HEK293T (cell line): ENCODE data around the gene GJB5.
"Not testable (repeated sequence)": the region's sequence is repeated elsewhere in the genome, so short reads cannot be mapped to it uniquely, and the experiment has no call there.

Experiments used
- CTCF ChIA-PET: fragments of 350-600 bp; formaldehyde crosslinking; extraction: SDS; loops from one replicate; lab custom pipeline; 2021; ENCODE audit warnings: antibody characterized with exemption, inconsistent platforms; lab: Yijun Ruan, JAX
- POLR2A ChIA-PET: fragments of 350-600 bp; formaldehyde crosslinking; extraction: SDS; loops from one replicate; lab custom pipeline; 2020; ENCODE audit warnings: antibody characterized with exemption, inconsistent platforms; lab: Yijun Ruan, JAX
- DNase-seq: peaks from one replicate; pipeline ENCODE4 v3.0.0; 2012; ENCODE audit warnings: mixed read lengths; ENCODE audit errors: extremely low spot score
- ARNT ChIP-seq: fragments of 450-650 bp; IDR thresholded peaks from 2 replicates; pipeline ENCODE4 v1.6.1; 2017; ENCODE audit warnings: mild to moderate bottlenecking
- BHLHE40 ChIP-seq: fragments of 450-650 bp; IDR thresholded peaks from 2 replicates; pipeline ENCODE4 v1.6.1; 2016; ENCODE audit warnings: mild to moderate bottlenecking, moderate library complexity, borderline replicate concordance
- CTBP1 ChIP-seq: fragments of 450-650 bp; IDR thresholded peaks from 2 replicates; pipeline ENCODE4 v1.6.1; 2016; ENCODE audit warnings: borderline replicate concordance
- ELF4 ChIP-seq: fragments of 450-650 bp; IDR thresholded peaks from 2 replicates; pipeline ENCODE4 v1.6.1; 2017; ENCODE audit warnings: antibody characterized with exemption
- FOXA1 ChIP-seq: fragments of 450-650 bp; IDR thresholded peaks from 2 replicates; pipeline ENCODE4 v1.6.1; 2016; ENCODE audit warnings: mild to moderate bottlenecking
- FOXK2 ChIP-seq: fragments of 450-650 bp; IDR thresholded peaks from 2 replicates; pipeline ENCODE4 v1.6.1; 2016; ENCODE audit warnings: mild to moderate bottlenecking
- FOXM1 ChIP-seq: fragments of 450-650 bp; IDR thresholded peaks from 2 replicates; pipeline ENCODE4 v1.6.1; 2017; ENCODE audit warnings: mild to moderate bottlenecking, borderline replicate concordance
- HDGF ChIP-seq: fragments of 450-650 bp; IDR thresholded peaks from 2 replicates; pipeline ENCODE4 v1.6.1; 2017; ENCODE audit warnings: antibody characterized with exemption, borderline replicate concordance
- L3MBTL2 ChIP-seq: fragments of 450-650 bp; conservative IDR thresholded peaks from 2 replicates; pipeline ENCODE4 v1.6.1; 2016; ENCODE audit warnings: mild to moderate bottlenecking
- LEF1 ChIP-seq: fragments of 450-650 bp; IDR thresholded peaks from 2 replicates; pipeline ENCODE4 v1.6.1; 2017; ENCODE audit warnings: mild to moderate bottlenecking, borderline replicate concordance
- NFRKB ChIP-seq: fragments of 450-650 bp; IDR thresholded peaks from 2 replicates; pipeline ENCODE4 v1.6.1; 2016; ENCODE audit warnings: mild to moderate bottlenecking, moderate library complexity
- SP1 ChIP-seq: fragments of 450-650 bp; IDR thresholded peaks from 2 replicates; pipeline ENCODE4 v1.6.1; 2017
- SUZ12 ChIP-seq: fragments of 450-650 bp; IDR thresholded peaks from 2 replicates; pipeline ENCODE4 v1.6.1; 2016; ENCODE audit warnings: mild to moderate bottlenecking
- TARDBP ChIP-seq: fragments of 450-650 bp; IDR thresholded peaks from 2 replicates; pipeline ENCODE4 v1.6.1; 2016
- ZNF384 ChIP-seq: fragments of 450-650 bp; IDR thresholded peaks from 2 replicates; pipeline ENCODE4 v1.6.1; 2016
- TF ChIP-seq, protein P1 (sequence below): fragments of 450-650 bp; IDR thresholded peaks from 2 replicates; pipeline ENCODE4 v1.6.1; 2016

The GJB5 gene

DNA sequence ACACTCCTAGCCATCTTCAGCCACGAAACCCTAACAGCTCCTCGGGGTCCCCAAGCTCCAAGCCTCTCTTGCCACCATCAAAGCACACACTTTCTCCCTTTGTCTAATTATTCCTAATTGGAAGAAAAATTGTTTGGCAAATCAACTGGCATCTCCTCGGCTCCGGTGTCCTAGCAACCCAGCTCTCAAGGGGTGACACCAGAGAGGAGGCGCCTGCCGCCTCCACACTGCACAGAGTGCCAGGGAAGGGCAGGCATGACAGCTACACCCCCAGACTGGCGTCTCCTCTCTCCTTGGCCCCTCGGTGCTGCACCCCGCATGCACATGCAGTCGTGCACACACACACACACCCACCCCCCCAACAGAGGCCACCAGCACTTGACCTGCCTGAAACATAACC lies 18.2 kb upstream of the GJB5 start:
- CTCF ChIA-PET, result no interaction called here
- no peak for TF ChIP-seq FOXA1
- no peak for TF ChIP-seq TARDBP
- TF ChIP-seq NFRKB, result no peak
- TF ChIP-seq BHLHE40, result no peak
- no peak for TF ChIP-seq ELF4
- TF ChIP-seq ZNF384, result no peak
- no peak for TF ChIP-seq CTBP1
- no peak for TF ChIP-seq SUZ12
- TF ChIP-seq FOXM1, result no peak
- TF ChIP-seq LEF1, result no peak
- TF ChIP-seq, protein P1, sequence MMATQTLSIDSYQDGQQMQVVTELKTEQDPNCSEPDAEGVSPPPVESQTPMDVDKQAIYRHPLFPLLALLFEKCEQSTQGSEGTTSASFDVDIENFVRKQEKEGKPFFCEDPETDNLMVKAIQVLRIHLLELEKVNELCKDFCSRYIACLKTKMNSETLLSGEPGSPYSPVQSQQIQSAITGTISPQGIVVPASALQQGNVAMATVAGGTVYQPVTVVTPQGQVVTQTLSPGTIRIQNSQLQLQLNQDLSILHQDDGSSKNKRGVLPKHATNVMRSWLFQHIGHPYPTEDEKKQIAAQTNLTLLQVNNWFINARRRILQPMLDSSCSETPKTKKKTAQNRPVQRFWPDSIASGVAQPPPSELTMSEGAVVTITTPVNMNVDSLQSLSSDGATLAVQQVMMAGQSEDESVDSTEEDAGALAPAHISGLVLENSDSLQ, result no peak
- no peak for TF ChIP-seq SP1
- TF ChIP-seq HDGF, result no peak
- no peak for TF ChIP-seq L3MBTL2
- TF ChIP-seq ARNT, result no peak
- TF ChIP-seq FOXK2, result no peak
- POLR2A ChIA-PET, result no interaction called here
- DNase-seq, result no peak

- POLR2A ChIA-PET, CTCF ChIA-PET, DNase-seq: not testable (repeated sequence)
These were observed 17.6 kb upstream of the GJB5 start for GRCh38 chr1:34737236-34737635.

DNA sequence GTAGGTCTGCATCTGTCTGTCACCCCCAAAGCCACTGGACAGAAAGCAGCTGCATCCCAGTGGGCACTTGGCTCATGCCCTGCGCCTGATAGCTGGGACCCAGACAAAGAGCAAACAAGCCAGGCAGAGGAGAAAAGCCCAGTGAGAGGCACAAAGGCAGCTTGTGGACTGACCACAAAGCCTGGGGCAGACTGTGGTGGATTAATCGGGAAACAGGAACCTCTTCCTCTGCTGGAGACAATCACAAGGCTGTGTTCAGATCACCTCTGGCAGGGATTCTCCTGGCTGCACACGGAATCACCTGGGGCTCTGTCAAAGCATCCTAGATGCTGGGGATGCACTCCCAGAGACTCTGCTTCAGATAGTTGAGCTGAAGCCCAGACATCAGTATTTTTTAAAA lies 15.2 kb upstream of the GJB5 start:
- POLR2A ChIA-PET, result no interaction called here
- DNase-seq, result no peak
- TF ChIP-seq FOXM1, result no peak
- no peak for TF ChIP-seq L3MBTL2
- no peak for TF ChIP-seq ZNF384
- no peak for TF ChIP-seq ELF4
- TF ChIP-seq NFRKB, result no peak
- no peak for TF ChIP-seq ARNT
- TF ChIP-seq, protein P1, result no peak
- no peak for TF ChIP-seq LEF1
- no peak for TF ChIP-seq FOXA1
- CTCF ChIA-PET, result no interaction called here

GRCh38 chr1:34740161-34740868 lies 14.5 kb upstream of the GJB5 start:
- DNase-seq, result no peak
- CTCF ChIA-PET, result no interaction called here
- POLR2A ChIA-PET, result no interaction called here
- no peak for TF ChIP-seq ZNF384
- TF ChIP-seq SP1, result no peak
- TF ChIP-seq TARDBP, result no peak
- TF ChIP-seq ELF4, result no peak
- TF ChIP-seq NFRKB, result no peak
- no peak for TF ChIP-seq CTBP1
- TF ChIP-seq HDGF, result no peak
- TF ChIP-seq, protein P1, result no peak
- TF ChIP-seq FOXA1, result no peak
- TF ChIP-seq LEF1, result no peak
- no peak for TF ChIP-seq ARNT

GRCh38 chr1:34742667-34743270 lies 12.1 kb upstream of the GJB5 start:
- no peak for TF ChIP-seq ZNF384
- TF ChIP-seq, protein P1, result no peak
- no peak for TF ChIP-seq ARNT
- no peak for TF ChIP-seq L3MBTL2
- TF ChIP-seq FOXM1, result no peak
- no peak for TF ChIP-seq ELF4
- peak; percentile 92 for DNase-seq
- ChIA-PET CTCF (interaction anchor here (0.6 to 2.3 kb wide), 18 partner anchors 10 to 1112 kb away, joined by 3 to 9 read pairs (median 3); partner anchors contain the start of gene GJB5), POLR2A (no interaction called here)

- ChIA-PET POLR2A (no interaction called here), CTCF (interaction anchor here (0.6 to 2.3 kb wide), 6 partner anchors 11 to 1630 kb away, joined by 3 to 9 read pairs (median 4); partner anchors contain the start of gene GJB5)
- TF ChIP-seq ARNT (no peak), CTBP1 (no peak), FOXM1 (no peak), ZNF384 (no peak), HDGF (no peak), NFRKB (no peak), SUZ12 (no peak), FOXA1 (no peak), ELF4 (no peak), TARDBP (no peak), L3MBTL2 (no peak)
- TF ChIP-seq, protein P1, result no peak
- DNase-seq, result no peak
These were observed 11.1 kb upstream of the GJB5 start for GRCh38 chr1:34743775-34744174.
